CD4-positive, alpha-beta memory T cell (primary cell): Measurements from ENCODE around the gene HNRNPF. TPM values are rescaled to one million over a fixed set of nuclear protein-coding genes. Genes with fewer than 3 reads are reported as not detected.

Source experiments
- CTCF ChIA-PET: fragments of 350-600 bp; sonication (Branson Sonifier 250); formaldehyde crosslinking; loops from one replicate; lab custom pipeline; 2021; ENCODE audit warnings: inconsistent platforms; ENCODE audit not compliant: partially characterized antibody; lab: Charles Lee
- POLR2A ChIA-PET: fragments of 350-600 bp; sonication (Branson Sonifier 250); formaldehyde crosslinking; loops from one replicate; lab custom pipeline; 2021; ENCODE audit not compliant: partially characterized antibody; lab: Charles Lee
- DNase-seq, 5 donors: peaks; one replicate each; pipeline versions ENCODE4 v3.0.0 to v3.0.0-alpha.2; 2020 to 2022; ENCODE audit warnings: mixed read lengths in 1 of 5
- H3K27ac ChIP-seq: one replicate; pipeline ENCODE4 v1.7.0; 2013; ENCODE audit warnings: low read depth, low read length
- H3K27me3 ChIP-seq: 2 replicates; pipeline ENCODE4 v1.7.0; 2013; ENCODE audit warnings: mild to moderate bottlenecking, low read length, moderate library complexity; ENCODE audit not compliant: insufficient read depth
- H3K36me3 ChIP-seq: 2 replicates; pipeline ENCODE4 v1.7.0; 2013; ENCODE audit warnings: mild to moderate bottlenecking, low read length, moderate library complexity; ENCODE audit not compliant: insufficient read depth
- H3K4me1 ChIP-seq: 2 replicates; pipeline ENCODE4 v1.7.0; 2013; ENCODE audit warnings: mild to moderate bottlenecking, low read length, moderate library complexity; ENCODE audit not compliant: insufficient read depth
- H3K4me3 ChIP-seq, 2 donors: one replicate each; pipeline ENCODE4 v1.7.0; 2013; ENCODE audit warnings: low read length in 2 of 2, mild to moderate bottlenecking in 1 of 2
- H3K9me3 ChIP-seq, 2 donors: one replicate each; pipeline ENCODE4 v1.7.0; 2013; ENCODE audit warnings: low read length in 2 of 2, control low read depth in 1 of 2; ENCODE audit not compliant: control insufficient read depth in 1 of 2
- H3K27ac Mint-ChIP-seq, 7 donors: one replicate each; pipeline ENCODE4 v1.8.0; 2020 to 2021; ENCODE audit warnings: mixed read lengths in 7 of 7, mild to moderate bottlenecking in 6 of 7, inconsistent platforms in 3 of 7, moderate library complexity in 3 of 7
- H3K27me3 Mint-ChIP-seq, 2 donors: one replicate each; pipeline ENCODE4 v1.8.0; 2020 to 2021; ENCODE audit warnings: mixed read lengths in 2 of 2
- H3K36me3 Mint-ChIP-seq, 2 donors: one replicate each; pipeline ENCODE4 v1.8.0; 2020 to 2021; ENCODE audit warnings: mixed read lengths in 2 of 2, inconsistent platforms in 1 of 2, mild to moderate bottlenecking in 1 of 2
- H3K4me1 Mint-ChIP-seq, 4 donors: one replicate each; pipeline ENCODE4 v1.8.0; 2020 to 2021; ENCODE audit warnings: mixed read lengths in 4 of 4, mild to moderate bottlenecking in 1 of 4
- H3K4me3 Mint-ChIP-seq, 8 donors: one replicate each; pipeline ENCODE4 v1.8.0; 2020 to 2021; ENCODE audit warnings: mixed read lengths in 8 of 8, mild to moderate bottlenecking in 7 of 8, moderate library complexity in 6 of 8, inconsistent platforms in 3 of 8
- H3K9me3 Mint-ChIP-seq, 8 donors: one replicate each; pipeline ENCODE4 v1.8.0; 2020 to 2021; ENCODE audit warnings: mixed read lengths in 8 of 8, mild to moderate bottlenecking in 5 of 8, inconsistent platforms in 3 of 8, moderate library complexity in 1 of 8
- intact Hi-C: fragments of 100-400 bp; cut with micrococcal nuclease; formaldehyde crosslinking; loops from one replicate; pipeline ENCODE4 v1.15.1; 2023
- polyA plus RNA-seq, 2 donors: library from polyadenylated mRNA; unstranded; fragments of 300-500 nt; fragmentation: Illumina TruSeq; gene quantifications; one replicate each; pipeline ENCODE4 v1.2.3, GENCODE V29; 2021
- total RNA-seq, 2 experiments: library from RNA; stranded (reverse); gene quantifications; one replicate each; pipeline ENCODE4 v1.2.3, GENCODE V29; 2021

Gene HNRNPF
- total and polyA plus RNA-seq, 4 experiments from 2014 or later, result 204 to 296 (median 224) TPM

- Histone ChIP-seq H3K4me3 (no peak overlapping the region), H3K27ac (no peak overlapping the region), H3K9me3 (no peaks in the 10 kb centered on the region), H3K27me3 (no peaks in the 10 kb centered on the region), H3K36me3 (peaks cover 93% of the 10 kb centered on the region), H3K4me1 (peaks cover 72% of the 10 kb centered on the region)
- H3K36me3 Mint-ChIP-seq, result peaks cover 64 to 91% of the 10 kb centered on the region in 2 donors
- H3K27ac Mint-ChIP-seq, result peak overlapping the region; percentile 53 to 89 (median 81)
- intact Hi-C loops, result no loop called here
- H3K27me3 Mint-ChIP-seq, result no peaks in the 10 kb centered on the region
- H3K4me1 Mint-ChIP-seq, result peaks cover 58 to 89% (median 68%) of the 10 kb centered on the region in 4 donors
- DNase-seq, result no peak
- CTCF ChIA-PET, result interaction anchor here (0.7 to 2.7 kb wide), 7 partner anchors 8 to 252 kb away, joined by 3 to 12 read pairs (median 7); partner anchors contain the start of genes CSGALNACT2 and ZNF487
- POLR2A ChIA-PET, result interaction anchor here (1.2 to 13.4 kb wide), 2 partner anchors 19 to 47 kb away, joined by 5 to 250 read pairs; partner anchors contain the start of genes HNRNPF and ZNF487
- peak overlapping the region in 1 of 8 donors; percentile 5 for H3K4me3 Mint-ChIP-seq
- no peaks in the 10 kb centered on the region for H3K9me3 Mint-ChIP-seq
These were observed 19.1 kb downstream of the HNRNPF start for GRCh38 chr10:43389867-43390266.

GRCh38 chr10:43387678-43388032, 21.3 kb downstream of the HNRNPF start:
- ChIA-PET POLR2A (interaction anchor here (0.6 to 1.0 kb wide), 3 partner anchors 12 to 108 kb away, joined by 3 to 4 read pairs (median 3); no protein-coding TSS in a partner anchor), CTCF (interaction anchor here (1.2 kb wide), 1 partner anchor 75 kb away, joined by 4 read pairs; no protein-coding TSS in a partner anchor)
- H3K9me3 ChIP-seq, result no peaks in the 10 kb centered on the region
- Mint-ChIP-seq H3K36me3 (peaks cover 50 to 78% of the 10 kb centered on the region in 2 donors), H3K27ac (peak overlapping the region in 6 of 7 donors; percentile 19 to 90 (median 82)), H3K4me1 (peaks cover 46 to 79% (median 60%) of the 10 kb centered on the region in 4 donors), H3K27me3 (no peaks in the 10 kb centered on the region), H3K4me3 (peak overlapping the region in 1 of 8 donors; percentile 31), H3K9me3 (no peaks in the 10 kb centered on the region)
- H3K27me3 ChIP-seq, result no peaks in the 10 kb centered on the region
- H3K36me3 ChIP-seq, result peaks cover 75% of the 10 kb centered on the region
- peaks cover 50% of the 10 kb centered on the region for H3K4me1 ChIP-seq
- intact Hi-C loops, result no loop called here
- no peak for DNase-seq
- H3K27ac ChIP-seq, result peak overlapping the region; percentile 10
- H3K4me3 ChIP-seq, result no peak overlapping the region

- Histone ChIP-seq H3K4me1 (peaks cover 47% of the 10 kb centered on the region), H3K9me3 (no peaks in the 10 kb centered on the region), H3K27me3 (no peaks in the 10 kb centered on the region), H3K36me3 (peaks cover 70% of the 10 kb centered on the region), H3K4me3 (no peak overlapping the region), H3K27ac (peak overlapping the region; percentile 10)
- intact Hi-C loops, result loop anchor here (1.0 kb wide), 1 partner anchor 9 kb away; no protein-coding TSS in a partner anchor
- H3K27me3 Mint-ChIP-seq, result no peaks in the 10 kb centered on the region
- ChIA-PET POLR2A (interaction anchor here (0.6 to 1.2 kb wide), 3 partner anchors 13 to 108 kb away, joined by 3 read pairs; no protein-coding TSS in a partner anchor), CTCF (interaction anchor here (1.2 kb wide), 1 partner anchor 75 kb away, joined by 4 read pairs; no protein-coding TSS in a partner anchor)
- H3K36me3 Mint-ChIP-seq, result peaks cover 45 to 73% of the 10 kb centered on the region in 2 donors
- peak overlapping the region in 1 of 8 donors; percentile 36 for H3K4me3 Mint-ChIP-seq
- no peak for DNase-seq
- H3K27ac Mint-ChIP-seq, result peak overlapping the region; percentile 60 to 90 (median 81)
- H3K4me1 Mint-ChIP-seq, result peaks cover 42 to 74% (median 56%) of the 10 kb centered on the region in 4 donors
- H3K9me3 Mint-ChIP-seq, result no peaks in the 10 kb centered on the region
These were observed 21.9 kb downstream of the HNRNPF start for GRCh38 chr10:43386981-43387677.

- Histone ChIP-seq H3K4me3 (no peak overlapping the region), H3K36me3 (peaks cover 65% of the 10 kb centered on the region), H3K27ac (no peak overlapping the region), H3K9me3 (no peaks in the 10 kb centered on the region), H3K4me1 (peaks cover 41% of the 10 kb centered on the region), H3K27me3 (no peaks in the 10 kb centered on the region)
- Mint-ChIP-seq H3K4me3 (no peak overlapping the region), H3K27ac (peak overlapping the region; percentile 31 to 90 (median 78)), H3K9me3 (no peaks in the 10 kb centered on the region), H3K27me3 (no peaks in the 10 kb centered on the region), H3K36me3 (peaks cover 42 to 67% of the 10 kb centered on the region in 2 donors), H3K4me1 (peaks cover 39 to 69% (median 51%) of the 10 kb centered on the region in 4 donors)
- POLR2A ChIA-PET, result interaction anchor here (1.1 to 4.1 kb wide), 4 partner anchors 10 to 99 kb away, joined by 3 to 24 read pairs (median 4); no protein-coding TSS in a partner anchor
- no peak for DNase-seq
- CTCF ChIA-PET, result interaction anchor here (1.6 kb wide), 1 partner anchor 9 kb away, joined by 7 read pairs; no protein-coding TSS in a partner anchor
- intact Hi-C loops, result loop anchor here (1.0 kb wide), 1 partner anchor 10 kb away; no protein-coding TSS in a partner anchor
These were observed 22.4 kb downstream of the HNRNPF start for GRCh38 chr10:43386549-43386948.

GRCh38 chr10:43385412-43386004, 23.5 kb downstream of the HNRNPF start:
- peaks cover 33 to 64% (median 44%) of the 10 kb centered on the region in 4 donors for H3K4me1 Mint-ChIP-seq
- Histone ChIP-seq H3K27ac (no peak overlapping the region), H3K27me3 (no peaks in the 10 kb centered on the region), H3K4me3 (no peak overlapping the region), H3K36me3 (peaks cover 54% of the 10 kb centered on the region), H3K4me1 (peaks cover 30% of the 10 kb centered on the region), H3K9me3 (no peaks in the 10 kb centered on the region)
- no peak for DNase-seq
- no peaks in the 10 kb centered on the region for H3K9me3 Mint-ChIP-seq
- no peak overlapping the region for H3K4me3 Mint-ChIP-seq
- peak overlapping the region in 4 of 7 donors; percentile 19 to 73 (median 52) for H3K27ac Mint-ChIP-seq
- POLR2A ChIA-PET, result interaction anchor here (0.6 to 4.1 kb wide), 8 partner anchors 11 to 587 kb away, joined by 3 to 24 read pairs (median 4); partner anchors contain the start of gene HNRNPF
- H3K36me3 Mint-ChIP-seq, result peaks cover 35 to 57% of the 10 kb centered on the region in 2 donors
- H3K27me3 Mint-ChIP-seq, result no peaks in the 10 kb centered on the region
- intact Hi-C loops, result loop anchor here (1.0 kb wide), 1 partner anchor 11 kb away; no protein-coding TSS in a partner anchor
- CTCF ChIA-PET, result interaction anchor here (0.7 to 1.6 kb wide), 2 partner anchors 10 to 72 kb away, joined by 3 to 7 read pairs; no protein-coding TSS in a partner anchor

GRCh38 chr10:43384252-43385221, 24.4 kb downstream of the HNRNPF start:
- Histone ChIP-seq H3K4me3 (no peak overlapping the region), H3K36me3 (peaks cover 45% of the 10 kb centered on the region), H3K4me1 (peaks cover 21% of the 10 kb centered on the region), H3K27me3 (no peaks in the 10 kb centered on the region), H3K9me3 (no peaks in the 10 kb centered on the region), H3K27ac (no peak overlapping the region)
- Mint-ChIP-seq H3K27ac (peak overlapping the region; percentile 37 to 88 (median 73)), H3K9me3 (no peaks in the 10 kb centered on the region), H3K4me1 (peaks cover 24 to 55% (median 35%) of the 10 kb centered on the region in 4 donors), H3K4me3 (peak overlapping the region in 1 of 8 donors; percentile 31), H3K27me3 (no peaks in the 10 kb centered on the region), H3K36me3 (peaks cover 29 to 47% of the 10 kb centered on the region in 2 donors)
- POLR2A ChIA-PET, result interaction anchor here (1.0 to 4.1 kb wide), 6 partner anchors 12 to 97 kb away, joined by 3 to 24 read pairs (median 4); partner anchors contain the start of gene HNRNPF
- CTCF ChIA-PET, result interaction anchor here (0.7 to 1.6 kb wide), 2 partner anchors 11 to 73 kb away, joined by 3 to 7 read pairs; no protein-coding TSS in a partner anchor
- DNase-seq, result no peak
- intact Hi-C loops, result no loop called here
